Measurements from ENCODE around the gene TSPAN4.

TSPAN4 gene

DNA sequence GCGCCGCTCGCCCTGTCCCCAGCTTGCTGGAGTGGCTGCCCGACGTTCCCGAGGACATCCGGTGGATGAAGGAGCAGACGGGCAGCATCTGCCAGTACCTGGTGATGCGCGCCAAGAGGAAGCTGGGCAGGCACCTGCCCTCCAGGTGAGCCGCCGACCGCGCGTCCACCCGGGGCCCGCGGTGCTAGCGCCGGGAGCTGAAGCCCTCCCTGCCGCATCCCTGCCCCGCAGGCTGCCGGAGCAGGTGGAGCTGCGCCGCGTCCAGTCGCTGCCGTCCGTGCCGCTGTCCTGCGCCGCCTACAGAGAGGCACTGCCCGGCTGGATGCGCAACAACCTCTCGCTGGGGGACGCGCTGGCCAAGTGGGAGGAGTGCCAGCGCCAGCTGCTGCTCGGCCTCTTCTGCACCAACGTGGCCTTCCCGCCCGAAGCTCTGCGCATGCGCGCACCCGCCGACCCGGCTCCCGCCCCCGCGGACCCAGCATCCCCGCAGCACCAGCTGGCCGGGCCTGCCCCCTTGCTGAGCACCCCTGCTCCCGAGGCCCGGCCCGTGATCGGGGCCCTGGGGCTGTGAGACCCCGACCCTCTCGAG, 18.3 kb upstream of the TSPAN4 start:
- no peak for DNase-seq (ENCODE audit: low spot score)

DNA sequence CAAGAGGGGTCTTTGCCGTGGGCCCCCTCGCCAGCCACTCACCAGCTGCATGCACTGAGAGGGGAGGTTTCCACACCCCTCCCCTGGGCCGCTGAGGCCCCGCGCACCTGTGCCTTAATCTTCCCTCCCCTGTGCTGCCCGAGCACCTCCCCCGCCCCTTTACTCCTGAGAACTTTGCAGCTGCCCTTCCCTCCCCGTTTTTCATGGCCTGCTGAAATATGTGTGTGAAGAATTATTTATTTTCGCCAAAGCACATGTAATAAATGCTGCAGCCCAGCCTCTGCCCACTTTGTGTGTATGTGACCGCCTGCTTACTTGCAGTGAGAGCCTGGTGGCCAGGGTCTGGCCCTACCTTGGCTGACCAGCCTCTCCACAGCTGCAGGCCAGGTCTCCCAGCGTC, 17.7 kb upstream of the TSPAN4 start:
- DNase-seq (ENCODE audit: low spot score), result no peak

DNA sequence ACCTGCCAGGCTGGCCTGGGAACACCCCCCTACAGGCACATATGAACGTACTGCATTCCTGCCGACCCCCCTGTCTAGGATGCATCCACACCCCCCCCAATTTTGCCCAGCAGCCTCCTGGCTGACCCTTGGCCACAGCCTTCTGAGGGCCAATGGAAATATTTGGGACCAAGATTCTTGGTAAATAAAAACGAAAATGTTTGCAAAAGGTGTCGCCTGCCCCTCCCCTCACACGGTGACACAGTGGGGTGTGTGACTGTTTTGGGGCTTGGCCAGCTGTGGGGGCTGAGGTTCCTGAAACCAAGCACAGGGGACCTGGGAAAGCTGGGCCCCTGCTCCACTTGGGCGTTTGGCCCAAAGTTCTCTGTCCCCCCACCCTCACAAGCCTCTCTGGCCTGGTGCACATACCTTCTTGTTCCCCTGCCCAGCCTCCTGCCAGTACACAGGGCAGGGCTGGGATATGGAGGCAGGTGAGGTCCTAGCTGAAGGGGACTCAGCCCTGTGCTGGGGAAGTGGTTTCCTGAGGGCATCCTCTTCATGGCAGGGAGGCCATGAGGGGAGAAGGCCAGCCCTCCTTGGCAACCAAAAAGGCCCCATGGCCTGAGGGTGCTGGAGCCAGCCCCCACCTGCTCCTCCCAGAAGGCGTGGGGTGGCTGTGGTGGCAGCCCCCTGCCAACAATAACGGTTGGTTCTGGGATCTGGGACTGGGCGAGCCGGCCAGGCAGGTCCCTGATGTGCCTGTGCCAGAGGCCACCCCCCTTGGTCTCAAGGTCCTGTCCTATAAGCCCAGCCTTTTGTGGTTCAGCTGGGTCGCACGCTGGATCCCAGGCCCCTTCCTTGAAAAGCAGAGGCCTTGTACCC, 17.1 kb upstream of the TSPAN4 start:
- no peak for DNase-seq (ENCODE audit: low spot score)

DNA sequence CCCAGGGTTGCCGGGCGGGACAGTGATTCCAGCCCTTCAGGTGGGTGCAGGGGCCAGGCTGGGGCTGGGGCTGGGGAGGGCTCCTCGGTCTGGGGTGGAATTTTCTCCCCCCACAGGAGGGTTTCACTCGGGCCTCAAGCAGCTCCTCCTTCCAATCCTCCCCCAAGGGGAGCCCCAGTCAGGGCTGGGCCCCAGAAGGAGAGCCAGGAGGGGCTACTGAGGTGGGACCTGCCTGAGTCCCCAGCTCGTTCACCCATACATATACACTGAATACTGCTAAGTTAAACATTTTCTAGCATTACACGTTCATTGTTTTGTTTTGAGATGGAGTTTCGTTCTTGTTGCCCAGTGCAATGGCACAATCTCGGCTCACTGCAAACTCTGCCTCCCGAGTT, 16.4 kb upstream of the TSPAN4 start:
- DNase-seq (ENCODE audit: low spot score), result no peak

DNA sequence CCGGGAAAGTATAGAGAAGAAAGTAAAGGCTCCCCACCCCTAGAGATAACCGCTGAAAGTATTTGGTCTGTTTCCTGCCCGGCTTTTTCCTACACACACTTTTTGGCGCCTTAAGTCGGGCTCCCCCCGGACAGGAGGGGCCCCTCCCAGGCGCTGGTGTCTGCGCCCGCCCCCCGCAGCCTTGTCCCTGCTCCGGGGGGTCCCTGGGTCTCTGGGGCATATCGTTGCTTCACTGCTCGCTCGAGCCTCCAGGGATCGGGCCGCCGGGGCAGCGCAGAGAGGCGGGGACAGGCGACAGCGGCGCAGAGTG, 15.9 kb upstream of the TSPAN4 start:
- no peak for DNase-seq (ENCODE audit: low spot score)

DNA sequence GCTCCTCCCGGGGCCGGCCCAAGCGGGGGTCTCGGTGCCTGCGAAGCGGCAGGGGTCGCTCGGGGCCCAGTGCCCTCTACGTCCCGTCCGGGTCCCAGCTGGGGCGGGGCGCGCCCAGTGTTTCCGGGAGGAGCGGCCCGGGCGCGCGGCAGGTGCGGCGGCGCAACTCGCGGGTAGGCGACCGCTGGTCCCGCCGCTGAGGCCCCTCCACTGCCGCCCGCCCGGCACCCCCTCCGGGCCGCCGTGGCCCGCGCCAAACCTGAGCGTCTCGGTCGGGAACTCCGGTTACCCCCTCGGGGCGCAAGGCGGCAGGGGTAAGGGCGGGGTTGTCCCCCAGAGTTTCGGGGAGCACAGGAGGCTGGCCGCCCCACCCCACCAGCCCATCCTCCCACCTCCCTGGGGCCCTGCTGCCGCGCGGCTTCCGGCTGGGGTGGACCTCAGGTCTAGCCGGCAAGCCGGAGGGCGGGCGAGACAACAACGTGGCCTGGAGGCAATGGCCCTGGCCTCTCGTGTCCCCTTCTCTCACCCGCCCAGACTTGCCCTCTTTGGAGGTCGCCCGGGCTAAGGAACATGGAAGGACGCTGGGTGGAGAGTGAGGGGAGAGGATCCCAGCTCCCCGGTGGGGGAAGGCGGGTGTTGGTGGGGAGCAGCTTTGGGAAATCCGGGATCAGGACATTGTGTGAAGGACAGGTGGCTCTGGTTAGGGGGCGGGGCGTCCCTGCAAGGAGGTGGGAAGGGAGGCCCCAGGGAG, 15.3 kb upstream of the TSPAN4 start:
- DNase-seq (ENCODE audit: low spot score), result no peak

DNA sequence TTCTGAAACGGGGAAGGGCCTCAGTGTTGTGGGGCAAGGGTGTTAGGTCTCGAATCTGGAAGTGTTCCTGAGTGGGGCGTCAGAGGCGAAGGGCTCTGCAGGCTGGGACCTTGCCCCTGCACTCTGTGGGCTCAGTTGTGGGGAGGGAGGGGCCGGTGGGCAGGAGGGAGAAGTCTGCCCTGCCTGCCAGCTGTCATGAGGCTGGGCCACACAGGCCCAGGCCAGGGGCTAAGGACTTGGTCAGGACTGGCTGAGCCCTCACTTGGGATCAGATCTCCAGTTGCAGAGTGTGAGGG, 14.8 kb upstream of the TSPAN4 start, which contains the start of gene CRACR2B:
CRACR2B (plus strand) TSS at position 23 of the 296 bp plus-strand sequence. CDS start 689 bp downstream, outside the sequence.
- no peak for DNase-seq (ENCODE audit: low spot score)

DNA sequence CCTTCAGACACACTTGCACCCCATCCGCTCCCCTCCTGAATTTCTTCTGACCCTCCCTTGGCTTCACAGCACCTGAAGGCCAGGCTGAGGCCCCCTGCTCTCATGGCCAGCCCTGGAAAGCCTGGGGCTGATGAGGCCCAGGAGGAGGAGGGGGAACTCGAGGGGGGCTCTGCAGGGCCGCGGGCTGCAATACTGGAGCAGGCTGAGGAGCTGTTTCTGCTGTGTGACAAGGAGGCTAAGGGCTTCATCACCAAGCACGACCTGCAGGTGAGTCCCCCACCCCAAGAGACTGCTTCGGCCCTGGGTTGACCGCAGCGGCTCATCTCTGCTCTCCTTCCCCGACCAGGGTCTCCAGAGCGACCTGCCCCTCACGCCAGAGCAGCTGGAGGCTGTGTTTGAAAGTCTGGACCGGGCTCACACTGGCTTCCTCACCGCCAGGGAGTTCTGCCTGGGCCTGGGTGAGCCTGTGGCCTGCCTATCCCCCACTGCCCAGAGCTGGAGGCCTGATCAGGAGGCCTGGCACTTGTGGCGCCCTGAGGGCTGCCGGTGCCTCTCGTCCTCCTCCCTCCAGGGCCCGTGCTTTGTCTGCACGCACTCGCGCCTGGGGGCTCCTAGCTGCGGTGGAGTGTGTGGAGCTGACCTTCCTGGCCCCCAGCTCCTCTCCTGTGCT, 14.0 kb upstream of the TSPAN4 start:
- no peak for DNase-seq (ENCODE audit: low spot score)

DNA sequence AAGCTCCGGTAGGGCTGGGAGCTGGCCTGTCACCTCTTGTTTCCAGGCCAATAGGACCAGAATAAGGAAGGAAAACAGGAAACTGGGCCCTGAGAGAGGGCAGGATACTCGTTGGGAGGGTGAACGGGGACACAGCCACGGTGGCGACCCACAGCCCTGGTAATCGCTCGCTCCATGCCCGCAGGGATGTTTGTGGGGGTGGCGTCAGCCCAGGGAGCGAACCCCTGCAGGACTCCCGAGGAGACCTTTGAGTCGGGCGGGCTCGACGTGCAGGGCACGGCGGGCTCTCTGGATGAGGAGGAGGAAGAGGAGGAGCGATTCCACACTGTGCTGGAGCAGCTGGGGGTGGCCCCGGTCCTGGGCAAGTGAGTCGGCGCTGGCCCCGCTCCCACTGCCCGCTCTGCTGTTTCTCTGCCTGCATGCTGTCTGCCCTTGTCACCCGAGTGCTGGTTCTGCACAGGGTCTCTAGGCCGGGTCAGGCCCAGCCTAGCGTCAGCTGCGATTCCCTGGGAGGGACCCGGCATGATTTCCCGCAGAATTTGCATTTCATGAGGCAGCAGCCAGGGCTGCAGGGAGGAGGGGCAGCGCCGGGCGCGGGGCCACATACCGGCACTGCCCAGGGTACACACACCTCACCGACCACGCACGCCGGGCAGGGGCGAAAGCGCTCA, 13.3 kb upstream of the TSPAN4 start:
- DNase-seq (ENCODE audit: low spot score), result no peak

DNA sequence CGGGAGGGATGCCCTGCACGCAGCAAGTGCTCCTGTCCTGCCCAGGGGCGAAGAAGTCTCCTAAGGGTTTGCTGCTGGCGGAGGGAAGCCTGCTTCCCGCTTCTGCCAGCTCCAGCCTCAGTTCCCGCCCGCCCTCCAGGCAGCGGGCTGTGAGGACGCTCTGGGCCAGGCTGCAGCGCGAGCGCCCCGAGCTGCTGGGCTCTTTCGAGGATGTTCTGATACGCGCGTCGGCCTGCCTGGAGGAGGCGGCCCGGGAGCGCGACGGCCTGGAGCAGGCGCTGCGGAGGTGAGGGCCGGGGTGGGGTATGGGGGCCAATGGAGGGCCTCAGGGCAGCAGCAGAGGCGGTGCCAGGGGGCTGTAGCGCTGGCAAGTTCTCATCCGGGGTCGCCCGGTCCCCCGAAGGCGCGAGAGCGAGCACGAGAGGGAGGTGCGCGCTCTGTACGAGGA, 12.8 kb upstream of the TSPAN4 start:
- no peak for DNase-seq (ENCODE audit: low spot score)

DNA sequence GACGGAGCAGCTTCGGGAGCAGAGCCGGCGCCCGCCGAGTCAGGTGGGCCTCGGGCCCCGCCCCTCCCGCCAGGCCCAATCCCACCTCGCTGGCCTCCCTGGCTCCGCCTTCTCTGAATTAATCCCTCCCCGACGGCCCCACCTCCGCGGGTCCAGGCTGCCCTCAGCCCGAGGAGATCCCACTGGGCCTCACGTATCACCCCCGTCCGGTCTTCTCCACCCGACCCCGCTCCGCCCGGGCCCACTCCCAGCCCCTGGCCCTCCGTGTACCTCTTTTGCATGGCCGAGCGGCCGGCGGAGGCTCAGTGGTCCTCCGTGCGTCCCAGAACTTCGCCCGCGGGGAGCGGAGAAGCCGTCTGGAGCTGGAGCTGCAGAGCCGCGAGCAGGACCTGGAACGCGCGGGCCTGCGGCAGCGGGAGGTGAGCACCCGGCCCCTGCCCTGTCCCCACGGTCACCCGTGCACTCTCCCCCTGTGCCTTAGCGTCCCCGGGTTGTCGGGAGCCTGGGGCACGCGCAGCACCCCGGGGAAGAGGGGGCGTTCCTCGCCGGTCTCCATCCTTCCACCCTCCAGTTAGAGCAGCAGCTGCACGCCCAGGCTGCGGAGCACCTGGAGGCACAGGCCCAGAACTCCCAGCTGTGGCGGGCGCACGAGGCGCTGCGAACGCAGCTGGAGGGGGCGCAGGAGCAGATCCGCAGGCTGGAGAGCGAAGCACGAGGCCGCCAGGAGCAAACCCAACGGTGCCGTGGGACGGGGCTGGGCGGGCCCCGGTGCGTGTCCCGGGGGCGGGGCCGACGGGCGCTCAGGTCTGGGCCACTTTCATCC, 12.1 kb upstream of the TSPAN4 start:
- DNase-seq (ENCODE audit: low spot score), result no peak

DNA sequence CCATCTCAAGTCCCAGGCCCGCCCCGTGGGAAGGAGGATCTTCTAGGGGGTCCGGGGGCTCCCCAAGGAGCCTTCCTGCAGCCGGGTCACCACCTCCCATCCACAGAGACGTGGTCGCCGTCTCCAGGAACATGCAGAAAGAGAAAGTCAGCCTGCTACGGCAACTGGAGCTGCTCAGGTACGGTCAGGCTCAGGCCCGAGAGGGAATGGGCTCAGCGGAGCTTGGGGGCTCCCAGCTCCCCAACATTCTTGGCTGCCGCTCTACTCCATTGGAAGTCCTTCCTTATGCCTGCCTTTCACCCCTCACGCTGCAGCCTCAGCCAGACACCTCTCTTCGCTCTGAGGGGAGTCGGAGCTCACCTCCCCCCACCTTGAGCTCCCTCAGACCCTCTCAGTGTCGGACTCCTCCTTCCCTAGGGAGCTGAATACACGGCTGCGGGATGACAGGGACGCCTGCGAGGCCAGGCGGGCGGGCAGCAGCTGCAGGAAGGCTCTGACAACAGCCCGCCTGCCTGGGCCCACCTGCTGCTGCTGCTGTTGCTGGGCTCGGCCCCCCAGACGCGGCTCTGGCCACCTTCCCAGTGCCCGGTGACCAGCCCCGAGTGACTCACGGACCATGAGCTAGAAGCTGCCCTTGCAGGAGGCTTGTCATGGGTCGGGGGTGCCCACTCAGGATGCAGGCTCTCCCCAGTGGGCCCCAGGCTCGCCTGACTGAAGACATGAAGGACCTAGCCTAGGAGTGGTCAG, 11.4 kb upstream of the TSPAN4 start:
- no peak for DNase-seq (ENCODE audit: low spot score)

DNA sequence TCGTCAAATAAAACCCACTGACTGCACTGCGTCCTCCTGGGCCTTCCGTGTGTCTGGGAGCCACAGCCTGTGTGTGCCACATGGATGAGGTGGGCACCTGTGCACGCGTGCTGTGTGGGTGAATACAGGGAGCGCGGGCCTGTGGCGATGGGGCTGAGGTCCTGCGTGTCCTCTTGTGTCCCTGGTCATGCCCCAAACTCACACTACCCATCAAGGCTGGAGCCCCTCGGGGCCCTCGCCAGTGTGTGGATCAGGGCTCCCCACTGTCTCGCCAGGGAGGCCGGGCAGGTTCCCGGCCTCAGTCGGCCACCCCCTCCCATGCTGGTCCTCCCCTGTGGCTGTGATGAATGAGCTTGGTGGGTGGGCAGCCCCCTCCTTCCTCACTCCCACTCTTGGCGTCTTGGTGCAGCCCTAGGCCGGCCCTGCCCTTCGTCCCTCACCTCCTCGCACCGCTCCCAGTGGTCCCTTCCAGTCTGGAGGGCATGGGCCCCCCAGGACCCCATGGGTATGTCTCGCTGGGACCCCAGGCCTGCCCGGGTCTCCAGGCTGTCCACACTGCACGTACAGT, 10.6 kb upstream of the TSPAN4 start:
- DNase-seq (ENCODE audit: low spot score), result no peak

DNA sequence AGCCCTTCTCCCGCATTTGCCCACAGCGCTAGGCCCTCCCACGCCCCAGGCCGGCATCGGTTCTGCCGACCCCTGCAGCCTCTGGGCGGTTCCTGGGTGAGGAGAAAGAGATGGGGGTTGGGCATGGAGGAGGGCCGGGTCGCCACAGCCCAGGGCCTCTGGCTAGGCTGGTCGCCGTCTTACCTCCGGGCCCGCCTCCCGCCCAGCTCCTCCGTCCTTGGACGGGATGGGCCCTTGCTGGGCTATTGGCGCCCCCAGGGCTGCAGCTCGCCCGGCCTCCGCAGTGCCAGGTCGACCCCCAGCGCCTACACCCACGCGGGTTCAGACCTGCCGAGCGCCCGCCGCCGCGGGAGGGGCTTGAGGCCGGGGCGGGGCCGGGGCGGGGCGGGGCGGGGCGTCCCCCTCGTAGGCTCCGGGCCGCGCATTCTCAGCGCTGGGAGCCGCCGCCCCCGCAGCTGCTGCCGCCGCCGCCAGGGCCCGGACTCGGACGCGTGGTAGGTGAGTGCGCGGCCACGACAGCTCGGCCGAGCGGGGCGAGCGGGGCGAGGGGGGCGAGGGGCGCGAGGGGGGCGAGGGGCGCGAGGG, 10.0 kb upstream of the TSPAN4 start, which contains the start of gene CD151:
CD151 (plus strand) TSS at position 424 of the 585 bp plus-strand sequence. CDS start 3,118 bp downstream, outside the sequence.
- no peak for DNase-seq (ENCODE audit: low spot score)

DNA sequence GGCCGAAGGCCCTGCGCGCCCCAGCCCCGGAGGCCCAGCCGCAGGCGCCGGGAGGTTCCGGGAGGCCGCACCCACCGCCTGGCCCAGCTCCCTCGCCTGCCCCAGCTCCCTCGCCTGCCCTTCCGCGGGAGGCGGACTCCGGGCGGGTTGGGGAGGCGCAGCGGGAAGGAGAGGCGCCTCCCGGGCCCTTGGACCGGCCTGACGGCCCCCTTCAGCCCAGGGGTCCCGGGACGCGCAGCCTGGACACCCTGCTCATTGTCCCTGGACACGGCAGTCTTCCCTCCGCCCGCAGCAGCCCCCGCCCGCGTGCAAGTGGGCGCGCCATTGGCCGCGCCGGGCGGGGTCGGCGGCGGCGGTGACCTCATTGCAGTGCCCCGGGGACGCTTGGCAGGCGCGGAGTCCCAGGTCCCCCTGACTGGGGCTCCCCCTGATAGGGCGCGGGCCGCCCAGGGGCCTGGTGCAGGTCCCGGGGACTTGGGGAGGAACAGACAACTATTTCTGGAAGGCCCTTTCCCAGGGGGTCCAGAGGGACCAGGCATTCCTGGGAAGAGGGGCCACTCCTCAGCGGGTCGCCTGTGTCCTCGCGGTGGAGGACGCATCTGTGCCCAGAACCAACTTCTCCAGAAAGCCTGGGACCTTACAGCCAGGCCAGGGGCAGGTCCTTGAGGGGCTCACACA, 9.4 kb upstream of the TSPAN4 start:
- DNase-seq (ENCODE audit: low spot score), result no peak

DNA sequence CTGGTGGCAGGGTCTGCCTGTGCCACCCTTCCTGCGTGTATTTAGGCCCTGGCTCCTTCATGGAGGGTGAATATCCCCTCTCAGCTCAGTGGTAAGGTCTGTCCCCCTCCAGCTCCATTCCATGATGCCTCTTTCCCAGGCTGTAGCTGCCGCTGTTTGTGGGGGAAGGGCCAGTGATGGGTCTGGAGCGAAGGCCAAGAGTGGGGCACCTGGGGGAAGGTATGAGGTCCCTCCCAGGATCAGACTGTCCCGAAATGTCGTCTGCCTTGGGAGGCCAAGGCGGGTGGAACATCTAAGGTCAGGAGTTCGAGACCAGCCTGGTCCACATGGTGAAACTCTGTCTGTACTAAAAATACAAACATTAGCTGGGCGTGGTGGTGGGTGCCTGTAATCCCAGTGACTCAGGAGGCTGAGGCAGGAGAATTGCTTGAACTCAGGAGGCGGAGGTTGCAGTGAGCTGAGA, 8.8 kb upstream of the TSPAN4 start:
- DNase-seq (ENCODE audit: low spot score), result no peak

DNA sequence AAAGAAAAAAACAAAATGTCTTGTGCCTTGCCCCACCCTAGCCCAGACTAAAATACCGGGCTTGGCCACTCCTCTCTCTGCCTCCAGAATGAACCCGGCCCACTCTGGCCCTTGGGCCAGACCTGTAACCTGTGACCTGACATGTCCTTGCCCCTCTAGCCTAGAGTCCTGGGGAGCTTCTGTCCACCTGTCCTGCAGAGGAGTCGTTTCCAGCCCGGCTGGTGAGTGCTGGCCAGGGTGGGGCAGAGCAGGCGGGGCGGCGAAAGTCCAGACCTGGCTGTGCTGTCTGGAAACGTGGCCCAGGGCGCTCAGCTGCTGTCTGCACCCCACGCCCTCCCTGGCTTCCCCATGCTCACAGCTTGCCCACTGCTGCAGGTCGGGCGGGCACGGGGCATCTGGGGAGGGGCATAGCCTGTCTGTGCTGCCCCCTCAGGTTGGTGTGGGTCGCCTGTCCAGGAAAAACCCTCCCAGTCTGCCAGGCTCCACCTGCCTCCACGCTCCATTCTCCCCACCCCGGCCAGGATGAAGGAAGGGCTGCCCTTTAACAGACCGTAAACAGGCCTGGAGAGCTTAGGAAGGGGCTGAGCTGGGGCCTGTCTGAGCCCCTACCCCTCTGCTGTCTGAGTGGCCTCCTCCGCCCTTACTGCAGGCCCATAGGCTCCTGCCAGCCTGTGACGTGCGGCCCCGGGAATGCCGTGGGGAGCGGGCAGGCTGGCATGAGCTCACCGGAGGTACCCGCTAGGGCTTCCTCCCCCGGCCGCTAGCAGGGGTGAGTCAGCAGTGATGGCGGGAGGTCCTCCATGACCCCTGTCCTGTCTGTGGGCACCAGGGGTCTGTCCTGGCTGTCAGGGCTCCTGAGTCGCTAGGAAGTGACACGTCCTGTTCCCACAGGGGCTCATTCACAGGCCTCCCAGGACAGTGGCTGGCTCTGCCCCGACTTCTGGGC, 8.0 kb upstream of the TSPAN4 start:
- no peak for DNase-seq (ENCODE audit: low spot score)

DNA sequence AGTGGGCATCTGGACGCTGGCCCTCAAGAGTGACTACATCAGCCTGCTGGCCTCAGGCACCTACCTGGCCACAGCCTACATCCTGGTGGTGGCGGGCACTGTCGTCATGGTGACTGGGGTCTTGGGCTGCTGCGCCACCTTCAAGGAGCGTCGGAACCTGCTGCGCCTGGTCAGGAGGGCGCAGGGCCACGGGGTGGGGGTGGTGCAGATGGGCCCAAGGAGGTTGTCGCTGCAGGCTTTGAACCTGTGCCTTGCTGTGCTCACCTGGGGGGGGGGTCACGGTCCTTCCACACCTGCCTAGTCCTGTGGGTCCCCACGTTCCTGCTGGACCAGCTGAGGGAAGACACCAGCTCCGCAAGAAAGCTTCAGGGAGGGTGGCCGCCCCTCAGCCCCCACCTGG, 6.4 kb upstream of the TSPAN4 start:
- no peak for DNase-seq (ENCODE audit: low spot score)
